Neural cell (in vitro differentiated cells): ENCODE measurements around the gene NKRF. TPM values are rescaled to one million over a fixed set of nuclear protein-coding genes. Genes with fewer than 3 reads are reported as not detected.

ENCODE experiments used
- H2AFZ ChIP-seq: fragments of 200-600, 300-800 bp; sonication (generic), shearing (Covaris generic); 2 replicates; pipeline ENCODE4 v1.6.0; 2014; ENCODE audit warnings: low read depth, mild to moderate bottlenecking, antibody characterized with exemption, low read length, moderate library complexity
- H3F3A ChIP-seq: fragments of 200-600 bp; shearing (Covaris generic); 2 replicates; pipeline ENCODE4 v1.6.1; 2016; ENCODE audit warnings: mild to moderate bottlenecking, moderate library complexity, mixed read lengths, antibody characterized with exemption, low read length; ENCODE audit not compliant: insufficient read depth, poor library complexity, severe bottlenecking
- H3K27ac ChIP-seq: fragments of 200-600, 300-800 bp; sonication (generic), shearing (Covaris generic); 2 replicates; pipeline ENCODE4 v1.5.1; 2014; ENCODE audit warnings: mild to moderate bottlenecking, low read length, moderate library complexity
- H3K27me3 ChIP-seq: fragments of 300-800, 200-600 bp; sonication (generic), shearing (Covaris generic); 2 replicates; pipeline ENCODE4 v1.6.0; 2014; ENCODE audit warnings: mild to moderate bottlenecking, low read depth, low read length, moderate library complexity; ENCODE audit not compliant: insufficient read depth
- H3K36me3 ChIP-seq: fragments of 300-800, 200-600 bp; sonication (generic), shearing (Covaris generic); 2 replicates; pipeline ENCODE4 v1.5.1; 2014; ENCODE audit warnings: mild to moderate bottlenecking, antibody characterized with exemption, low read length, moderate library complexity; ENCODE audit not compliant: insufficient read depth
- H3K4me2 ChIP-seq: fragments of 300-800, 200-600 bp; sonication (generic), shearing (Covaris generic); 2 replicates; pipeline ENCODE4 v1.6.0; 2014; ENCODE audit warnings: mild to moderate bottlenecking, low read length
- H3K4me3 ChIP-seq: fragments of 300-800, 200-600 bp; sonication (generic), shearing (Covaris generic); 2 replicates; pipeline ENCODE4 v1.5.1; 2014; ENCODE audit warnings: mild to moderate bottlenecking, low read length, moderate library complexity
- H3K79me2 ChIP-seq: fragments of 200-600 bp; shearing (Covaris generic); replicated peaks from 2 replicates; pipeline ENCODE4 v1.6.0; 2014; ENCODE audit warnings: mild to moderate bottlenecking, low read length, moderate library complexity; ENCODE audit not compliant: insufficient read depth
- H3K9ac ChIP-seq: fragments of 300-800, 200-600 bp; sonication (generic), shearing (Covaris generic); 2 replicates; pipeline ENCODE4 v1.6.1; 2016; ENCODE audit warnings: mild to moderate bottlenecking, low read length, mixed read lengths
- H3K9me2 ChIP-seq: fragments of 200-600 bp; shearing (Covaris generic); 2 replicates; pipeline ENCODE4 v1.6.1; 2016; ENCODE audit warnings: mild to moderate bottlenecking, low read length, mixed read lengths; ENCODE audit not compliant: insufficient read depth
- H3K9me3 ChIP-seq: fragments of 200-600, 300-800 bp; sonication (generic), shearing (Covaris generic); 2 replicates; pipeline ENCODE4 v1.6.1; 2016; ENCODE audit warnings: mild to moderate bottlenecking, mixed run types, low read length, moderate library complexity, mixed read lengths
- H4K20me1 ChIP-seq: fragments of 200-600 bp; shearing (Covaris generic); 2 replicates; pipeline ENCODE4 v1.6.1; 2016; ENCODE audit warnings: mild to moderate bottlenecking, mixed run types; ENCODE audit not compliant: insufficient read depth
- CTCF ChIP-seq: fragments of 450-650 bp; IDR thresholded peaks from 2 replicates; pipeline ENCODE4 v1.5.1; 2014; ENCODE audit warnings: antibody characterized with exemption, mild to moderate bottlenecking, moderate library complexity; ENCODE audit not compliant: poor library complexity, severe bottlenecking
- EP300 ChIP-seq: fragments of 450-650 bp; conservative IDR thresholded peaks from 2 replicates; pipeline ENCODE4 v1.6.1; 2014; ENCODE audit warnings: antibody characterized with exemption, mild to moderate bottlenecking, moderate library complexity; ENCODE audit not compliant: poor library complexity, severe bottlenecking
- EZH2 ChIP-seq: fragments of 200-600, 300-800 bp; shearing (Covaris generic), sonication (generic); IDR thresholded peaks from 2 replicates; pipeline ENCODE4 v1.6.1; 2014; ENCODE audit warnings: antibody characterized with exemption, low read length, borderline replicate concordance, mild to moderate bottlenecking; ENCODE audit not compliant: insufficient read depth, poor library complexity, severe bottlenecking
- MXI1 ChIP-seq: fragments of 450-650 bp; conservative IDR thresholded peaks from 2 replicates; pipeline ENCODE4 v1.6.1; 2014; ENCODE audit warnings: antibody characterized with exemption, mild to moderate bottlenecking; ENCODE audit not compliant: poor library complexity, severe bottlenecking
- POLR2AphosphoS5 ChIP-seq: IDR thresholded peaks from 2 replicates; pipeline ENCODE4 v1.6.1; 2012
- REST ChIP-seq: IDR thresholded peaks from 2 replicates; pipeline ENCODE4 v1.6.1; 2012; ENCODE audit warnings: borderline replicate concordance
- SMC3 ChIP-seq: fragments of 450-650 bp; conservative IDR thresholded peaks from 2 replicates; pipeline ENCODE4 v1.6.1; 2014; ENCODE audit warnings: antibody characterized with exemption, mild to moderate bottlenecking, moderate library complexity; ENCODE audit not compliant: poor library complexity
- TAF1 ChIP-seq: IDR thresholded peaks from 2 replicates; pipeline ENCODE4 v1.6.1; 2012; ENCODE audit warnings: low read depth
- polyA plus RNA-seq: library from polyadenylated mRNA; depleted of rRNA; stranded (reverse); fragments of >200 nt; gene quantifications from 2 replicates; pipeline ENCODE4 v1.2.3, GENCODE V29; 2014

NKRF gene
- polyA plus RNA-seq, 1 donor from 2014 or later: 27.0 TPM

GRCh38 chrX:119654112-119654531, 47.9 kb upstream of the NKRF start:
- TF ChIP-seq SMC3 (no peak), TAF1 (no peak), CTCF (no peak)
- Histone ChIP-seq H3K9me3 (no peaks in the 10 kb centered on the region), H3K79me2 (no peaks in the 10 kb centered on the region), H3K27ac (no peak overlapping the region), H2AFZ (no peak overlapping the region), H3K27me3 (no peaks in the 10 kb centered on the region), H3F3A (no peaks in the 10 kb centered on the region), H3K4me2 (no peak overlapping the region), H3K9ac (no peak overlapping the region), H3K9me2 (no peaks in the 10 kb centered on the region), H3K4me3 (no peak overlapping the region), H4K20me1 (no peaks in the 10 kb centered on the region), H3K36me3 (no peaks in the 10 kb centered on the region)

- Histone ChIP-seq H3K79me2 (no peaks in the 10 kb centered on the region), H3K27ac (no peak overlapping the region), H2AFZ (no peak overlapping the region), H3K27me3 (no peaks in the 10 kb centered on the region), H3K9me3 (no peaks in the 10 kb centered on the region), H3K9me2 (no peaks in the 10 kb centered on the region), H3K4me2 (no peak overlapping the region), H3K9ac (no peak overlapping the region), H3K36me3 (no peaks in the 10 kb centered on the region), H3F3A (no peaks in the 10 kb centered on the region), H4K20me1 (no peaks in the 10 kb centered on the region), H3K4me3 (no peak overlapping the region)
- TF ChIP-seq POLR2AphosphoS5: no peak
- no peak for TF ChIP-seq CTCF
- TF ChIP-seq MXI1: no peak
- TF ChIP-seq EP300: no peak
- TF ChIP-seq SMC3: no peak
- no peak for TF ChIP-seq REST
- TF ChIP-seq EZH2: no peak
Observed at GRCh38 chrX:119648421-119648775, 42.2 kb upstream of the NKRF start.
